Lower lobe of right lung (tissue), 2 donors: ENCODE measurements around the gene PHLDA3. TPM values are rescaled to one million over a fixed set of nuclear protein-coding genes. Genes with fewer than 3 reads are reported as not detected.
A peak's percentile ranks its signal among the peaks of the same experiment; 100 is the strongest.

Experiments
- ATAC-seq, 2 donors: fragments of 200-7000 bp; cut with Tn5 transposase; one replicate each; pipeline ENCODE4 v1.9.1; 2020 to 2022; ENCODE audit warnings: mild to moderate bottlenecking in 2 of 2, moderate library complexity in 2 of 2
- DNase-seq: peaks from one replicate; pipeline ENCODE4 v3.0.0-alpha.2; 2020
- H3K27ac ChIP-seq: fragments of 200-600 bp; one replicate; pipeline ENCODE4 v1.8.0; 2022
- H3K27me3 ChIP-seq: fragments of 200-600 bp; one replicate; pipeline ENCODE4 v1.8.0; 2022; ENCODE audit warnings: low read depth
- H3K36me3 ChIP-seq: fragments of 200-600 bp; one replicate; pipeline ENCODE4 v1.8.0; 2022; ENCODE audit warnings: mild to moderate bottlenecking
- H3K4me1 ChIP-seq: fragments of 200-600 bp; one replicate; pipeline ENCODE4 v1.8.0; 2022
- H3K4me3 ChIP-seq: fragments of 200-600 bp; one replicate; pipeline ENCODE4 v1.8.0; 2022; ENCODE audit warnings: mild to moderate bottlenecking
- H3K9me3 ChIP-seq: fragments of 200-600 bp; one replicate; pipeline ENCODE4 v1.8.0; 2022
- intact Hi-C: fragments of 100-400 bp; cut with DNase I; formaldehyde crosslinking; loops from one replicate; pipeline ENCODE4 v1.11.0; 2022
- total RNA-seq: library from RNA; stranded (reverse); fragmentation: NEBNext Ultra II Directional; extraction: Animal tissue kit (Norgen Biotek cat#: 25700); gene quantifications from one replicate; pipeline ENCODE4 v1.2.1, GENCODE V29; 2021
- TF ChIP-seq, protein P1 (sequence below): fragments of 200-600 bp; IDR thresholded peaks from one replicate; pipeline ENCODE4 v1.8.0; 2022; ENCODE audit warnings: antibody characterized with exemption, mild to moderate bottlenecking
- donor health status: DM: no; HTN: yes; CAD: no; lungs with severe emphysema.

Gene PHLDA3
- total RNA-seq, 1 donor from 2014 or later: 97.1 TPM

DNA sequence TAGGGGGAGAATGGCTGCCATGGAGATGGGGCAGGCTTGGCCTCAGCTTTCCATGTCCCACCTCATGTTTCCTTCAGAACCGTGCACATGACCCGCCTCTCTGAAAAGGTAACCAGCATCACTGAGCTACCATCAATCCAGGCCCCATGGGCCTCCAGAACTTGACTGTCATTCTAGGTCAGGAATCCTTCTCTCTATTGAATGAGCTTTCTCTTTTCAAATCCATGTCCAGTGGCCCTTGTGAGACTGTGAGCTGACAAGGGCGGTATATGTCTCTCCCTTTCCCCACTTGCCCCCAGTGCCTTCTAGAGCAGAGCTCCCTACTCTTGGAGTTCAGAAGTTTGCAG, 33.5 kb upstream of the PHLDA3 start:
- Histone ChIP-seq H3K27ac (peak overlapping the region; percentile 97), H3K4me3 (no peak overlapping the region), H3K4me1 (peaks cover 74% of the 10 kb centered on the region), H3K36me3 (peaks cover 7% of the 10 kb centered on the region), H3K9me3 (no peaks in the 10 kb centered on the region), H3K27me3 (no peaks in the 10 kb centered on the region)
- intact Hi-C loops: no loop called here
- TF ChIP-seq, protein P1, sequence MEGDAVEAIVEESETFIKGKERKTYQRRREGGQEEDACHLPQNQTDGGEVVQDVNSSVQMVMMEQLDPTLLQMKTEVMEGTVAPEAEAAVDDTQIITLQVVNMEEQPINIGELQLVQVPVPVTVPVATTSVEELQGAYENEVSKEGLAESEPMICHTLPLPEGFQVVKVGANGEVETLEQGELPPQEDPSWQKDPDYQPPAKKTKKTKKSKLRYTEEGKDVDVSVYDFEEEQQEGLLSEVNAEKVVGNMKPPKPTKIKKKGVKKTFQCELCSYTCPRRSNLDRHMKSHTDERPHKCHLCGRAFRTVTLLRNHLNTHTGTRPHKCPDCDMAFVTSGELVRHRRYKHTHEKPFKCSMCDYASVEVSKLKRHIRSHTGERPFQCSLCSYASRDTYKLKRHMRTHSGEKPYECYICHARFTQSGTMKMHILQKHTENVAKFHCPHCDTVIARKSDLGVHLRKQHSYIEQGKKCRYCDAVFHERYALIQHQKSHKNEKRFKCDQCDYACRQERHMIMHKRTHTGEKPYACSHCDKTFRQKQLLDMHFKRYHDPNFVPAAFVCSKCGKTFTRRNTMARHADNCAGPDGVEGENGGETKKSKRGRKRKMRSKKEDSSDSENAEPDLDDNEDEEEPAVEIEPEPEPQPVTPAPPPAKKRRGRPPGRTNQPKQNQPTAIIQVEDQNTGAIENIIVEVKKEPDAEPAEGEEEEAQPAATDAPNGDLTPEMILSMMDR: no peak
- DNase-seq (no peak), ATAC-seq (no peak)

- Histone ChIP-seq H3K27ac (peak overlapping the region; percentile 97), H3K27me3 (no peaks in the 10 kb centered on the region), H3K4me1 (peaks cover 70% of the 10 kb centered on the region), H3K36me3 (peaks cover 7% of the 10 kb centered on the region), H3K9me3 (no peaks in the 10 kb centered on the region), H3K4me3 (no peak overlapping the region)
- DNase-seq: no peak
- TF ChIP-seq, protein P1: no peak
- ATAC-seq: peak in 1 of 2 donors; percentile 21
- intact Hi-C loops: no loop called here
These were observed 33.0 kb upstream of the PHLDA3 start for GRCh38 chr1:201501812-201502510.

DNA sequence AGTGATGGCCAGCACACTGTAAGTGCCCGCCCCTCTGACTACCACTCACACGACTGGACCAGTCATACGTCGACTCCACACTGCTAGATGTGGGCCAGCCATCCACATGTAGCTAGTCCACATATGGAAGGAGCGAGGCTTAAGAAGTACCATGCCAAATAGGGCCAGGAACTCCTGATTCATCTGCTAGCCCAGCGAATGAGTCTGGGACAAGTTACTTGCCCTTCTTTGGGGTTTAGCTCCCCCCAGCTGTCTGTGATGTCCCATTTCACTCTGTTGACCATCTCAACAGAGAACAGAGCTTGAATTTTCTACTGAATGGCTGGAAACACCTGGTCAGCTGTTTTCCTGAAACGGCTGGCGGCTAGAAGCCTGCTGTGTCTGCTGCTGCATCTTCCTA, 32.2 kb upstream of the PHLDA3 start:
- ATAC-seq (no peak), DNase-seq (no peak)
- no peak overlapping the region for H3K4me3 ChIP-seq
- TF ChIP-seq, protein P1: no peak
- no peaks in the 10 kb centered on the region for H3K27me3 ChIP-seq
- H3K9me3 ChIP-seq: no peaks in the 10 kb centered on the region
- H3K27ac ChIP-seq: peak overlapping the region; percentile 79
- H3K4me1 ChIP-seq: peaks cover 72% of the 10 kb centered on the region
- intact Hi-C loops: no loop called here
- peaks cover 7% of the 10 kb centered on the region for H3K36me3 ChIP-seq

GRCh38 chr1:201500670-201501120, 31.7 kb upstream of the PHLDA3 start:
- Histone ChIP-seq H3K4me3 (no peak overlapping the region), H3K27ac (peak overlapping the region; percentile 79), H3K27me3 (no peaks in the 10 kb centered on the region), H3K9me3 (no peaks in the 10 kb centered on the region), H3K4me1 (peaks cover 71% of the 10 kb centered on the region), H3K36me3 (peaks cover 9% of the 10 kb centered on the region)
- intact Hi-C loops: no loop called here
- DNase-seq (no peak), ATAC-seq (peak; percentile 45 to 49)
- TF ChIP-seq, protein P1: no peak

GRCh38 chr1:201499795-201500669, 31.0 kb upstream of the PHLDA3 start:
- H3K36me3 ChIP-seq: peaks cover 16% of the 10 kb centered on the region
- no peak overlapping the region for H3K4me3 ChIP-seq
- no peaks in the 10 kb centered on the region for H3K9me3 ChIP-seq
- ATAC-seq (no peak), DNase-seq (no peak)
- intact Hi-C loops: no loop called here
- peak overlapping the region; percentile 79 for H3K27ac ChIP-seq
- peaks cover 71% of the 10 kb centered on the region for H3K4me1 ChIP-seq
- TF ChIP-seq, protein P1: no peak
- no peaks in the 10 kb centered on the region for H3K27me3 ChIP-seq
